MM.1S (cell line): ENCODE data around the gene ESD.

ENCODE experiments used
- DNase-seq: peaks from one replicate; pipeline ENCODE4 v3.0.0-alpha.2; 2015
- H2AFZ ChIP-seq: fragments of 300-600 bp; sonication (generic); 2 replicates; pipeline ENCODE4 v1.6.0; 2016; ENCODE audit warnings: antibody characterized with exemption, low read length
- H3F3A ChIP-seq: fragments of 300-600 bp; sonication (generic); 2 replicates; pipeline ENCODE4 v1.6.1; 2016; ENCODE audit warnings: mild to moderate bottlenecking, antibody characterized with exemption, low read length, moderate library complexity, mixed read lengths; ENCODE audit not compliant: insufficient read depth
- H3K27ac ChIP-seq: fragments of 300-600 bp; sonication (generic); 2 replicates; pipeline ENCODE4 v1.5.1; 2016; ENCODE audit warnings: mild to moderate bottlenecking, low read length
- H3K27me3 ChIP-seq: fragments of 300-600 bp; sonication (generic); replicated peaks from 2 replicates; pipeline ENCODE4 v1.6.0; 2016; ENCODE audit warnings: low read length; ENCODE audit not compliant: insufficient read depth
- H3K36me3 ChIP-seq: fragments of 300-600 bp; sonication (generic); replicated peaks from 2 replicates; pipeline ENCODE4 v1.6.1; 2016; ENCODE audit warnings: mild to moderate bottlenecking, low read length, mixed read lengths; ENCODE audit not compliant: insufficient read depth
- H3K4me1 ChIP-seq: fragments of 300-600 bp; sonication (generic); 2 replicates; pipeline ENCODE4 v1.6.1; 2016; ENCODE audit warnings: low read length, mixed read lengths
- H3K4me2 ChIP-seq: fragments of 300-600 bp; sonication (generic); 2 replicates; pipeline ENCODE4 v1.6.0; 2016; ENCODE audit warnings: low read depth, low read length
- H3K4me3 ChIP-seq: fragments of 300-600 bp; sonication (generic); 2 replicates; pipeline ENCODE4 v1.5.1; 2016; ENCODE audit warnings: low read length, mixed read lengths
- H3K79me2 ChIP-seq: fragments of 300-600 bp; sonication (generic); 2 replicates; pipeline ENCODE4 v1.6.1; 2016; ENCODE audit warnings: mixed run types, low read length, mixed read lengths
- H3K9ac ChIP-seq: fragments of 300-600 bp; sonication (generic); 2 replicates; pipeline ENCODE4 v1.6.1; 2016; ENCODE audit warnings: low read length, mixed read lengths
- H3K9me2 ChIP-seq: fragments of 300-600 bp; sonication (generic); replicated peaks from 2 replicates; pipeline ENCODE4 v1.6.1; 2016; ENCODE audit warnings: mild to moderate bottlenecking, low read length, mixed read lengths; ENCODE audit not compliant: insufficient read depth
- H3K9me3 ChIP-seq: fragments of 300-600 bp; sonication (generic); replicated peaks from 2 replicates; pipeline ENCODE4 v1.6.1; 2016; ENCODE audit warnings: mild to moderate bottlenecking, low read length, mixed read lengths; ENCODE audit not compliant: insufficient read depth
- H4K20me1 ChIP-seq: fragments of 300-600 bp; sonication (generic); 2 replicates; pipeline ENCODE4 v1.6.1; 2016; ENCODE audit warnings: mild to moderate bottlenecking, low read length, moderate library complexity, mixed read lengths; ENCODE audit not compliant: insufficient read depth
- CTCF ChIP-seq: fragments of 300-600 bp; sonication (generic); IDR thresholded peaks from 2 replicates; pipeline ENCODE4 v1.5.1; 2016; ENCODE audit warnings: antibody characterized with exemption, low read length, mixed read lengths
- EZH2 ChIP-seq: fragments of 300-600 bp; sonication (generic); optimal IDR thresholded peaks from 2 replicates; pipeline ENCODE3; 2017; ENCODE audit warnings: low read depth, mild to moderate bottlenecking, antibody characterized with exemption, low read length, mixed read lengths
- EZH2phosphoT487 ChIP-seq: fragments of 300-600 bp; sonication (generic); IDR thresholded peaks from 2 replicates; pipeline ENCODE4 v1.6.1; 2018; ENCODE audit warnings: antibody characterized with exemption, low read length

The ESD gene

GRCh38 chr13:46754812-46755211 is 42.1 kb downstream of the ESD start:
- DNase-seq, result no peak
- H3F3A ChIP-seq, result no peaks in the 10 kb centered on the region
- no peak for TF ChIP-seq EZH2
- TF ChIP-seq CTCF, result no peak
- no peak for TF ChIP-seq EZH2phosphoT487
- no peak overlapping the region for H3K4me2 ChIP-seq
- no peak overlapping the region for H3K27ac ChIP-seq
- no peaks in the 10 kb centered on the region for H3K79me2 ChIP-seq
- no peaks in the 10 kb centered on the region for H3K9me2 ChIP-seq
- no peaks in the 10 kb centered on the region for H3K4me1 ChIP-seq
- H3K36me3 ChIP-seq, result no peaks in the 10 kb centered on the region
- no peak overlapping the region for H2AFZ ChIP-seq
- no peak overlapping the region for H3K9ac ChIP-seq
- H3K4me3 ChIP-seq, result no peak overlapping the region
- H3K27me3 ChIP-seq, result no peaks in the 10 kb centered on the region
- no peaks in the 10 kb centered on the region for H3K9me3 ChIP-seq
- H4K20me1 ChIP-seq, result no peaks in the 10 kb centered on the region

- DNase-seq, result no peak
- Histone ChIP-seq H3K4me2 (no peak overlapping the region), H3K27ac (no peak overlapping the region), H3F3A (no peaks in the 10 kb centered on the region), H3K36me3 (no peaks in the 10 kb centered on the region), H3K79me2 (no peaks in the 10 kb centered on the region), H3K27me3 (no peaks in the 10 kb centered on the region), H4K20me1 (no peaks in the 10 kb centered on the region), H3K9me2 (no peaks in the 10 kb centered on the region), H3K4me3 (no peak overlapping the region), H3K9me3 (no peaks in the 10 kb centered on the region), H3K9ac (no peak overlapping the region), H3K4me1 (no peaks in the 10 kb centered on the region), H2AFZ (no peak overlapping the region)
- TF ChIP-seq CTCF (no peak), EZH2phosphoT487 (no peak), EZH2 (no peak)
These were observed 43.0 kb downstream of the ESD start for GRCh38 chr13:46753917-46754316.

- Histone ChIP-seq H3K4me3 (no peak overlapping the region), H3K9me2 (no peaks in the 10 kb centered on the region), H4K20me1 (no peaks in the 10 kb centered on the region), H3F3A (no peaks in the 10 kb centered on the region), H3K36me3 (no peaks in the 10 kb centered on the region), H3K4me1 (no peaks in the 10 kb centered on the region), H3K4me2 (no peak overlapping the region), H3K9ac (no peak overlapping the region), H3K79me2 (no peaks in the 10 kb centered on the region), H2AFZ (no peak overlapping the region), H3K27me3 (no peaks in the 10 kb centered on the region), H3K9me3 (no peaks in the 10 kb centered on the region), H3K27ac (no peak overlapping the region)
- no peak for TF ChIP-seq CTCF
- no peak for TF ChIP-seq EZH2
- no peak for TF ChIP-seq EZH2phosphoT487
- DNase-seq, result no peak
These were observed 43.8 kb downstream of the ESD start for GRCh38 chr13:46753137-46753536.
